Prostate gland (tissue), 2 donors: ENCODE results near the gene SLC39A1.
A peak's percentile ranks its signal among the peaks of the same experiment; 100 is the strongest.

Source experiments
- CTCF ChIP-seq, 4 experiments: fragments of 200-600 bp in 2 of 4; fragments of 450-650 bp in 2 of 4; sonication (generic) in 2 of 4; IDR thresholded peaks; 1 replicate in 3 of 4; 2 replicates in 1 of 4; pipeline ENCODE4 v1.5.1; 2016 to 2019; ENCODE audit warnings: antibody characterized with exemption in 4 of 4, mild to moderate bottlenecking in 2 of 4, moderate library complexity in 2 of 4
- POLR2AphosphoS5 ChIP-seq: sonication (generic); formaldehyde crosslinking; IDR thresholded peaks from one replicate; pipeline ENCODE4 v1.6.1; 2017; ENCODE audit warnings: antibody characterized with exemption

- TF ChIP-seq CTCF (IDR thresholded peaks at IDR 0.05), result no peak
- peak; percentile 50 for TF ChIP-seq POLR2AphosphoS5
Observed at GRCh38 chr1:153962088-153963029, 978 bp downstream of the SLC39A1 start.
